Pancreas (tissue), 10 donors: Measurements from ENCODE around the gene PEMT. TPM values are rescaled to one million over a fixed set of nuclear protein-coding genes. Genes with fewer than 3 reads are reported as not detected.
"Not testable (repeated sequence)": the region's sequence is repeated elsewhere in the genome, so short reads cannot be mapped to it uniquely, and the experiment has no call there.

ENCODE experiments used
- ATAC-seq, 4 donors: fragments of 200-7000 bp; cut with Tn5 transposase; one replicate each; pipeline versions ENCODE4 v1.8.0 to v1.9.1; 2020; ENCODE audit warnings: mild to moderate bottlenecking in 4 of 4, moderate library complexity in 4 of 4
- DNase-seq, 6 donors: peaks; one replicate each; pipeline ENCODE4 v3.0.0-alpha.2; 2020
- FAIRE-seq: peaks from 2 replicates; lab custom pipeline; 2012; peaks lifted over from hg19 to GRCh38; lab: Jason Lieb, UNC
- H3K27ac ChIP-seq, 4 donors: fragments of 200-600 bp; sonication (generic); 1 replicate in 3 of 4; 2 replicates in 1 of 4; pipeline versions ENCODE4 v1.5.0 to v1.8.0; 2020
- H3K27me3 ChIP-seq, 4 donors: fragments of 200-600 bp; one replicate each; pipeline ENCODE4 v1.8.0; 2021
- H3K36me3 ChIP-seq, 3 donors: fragments of 200-600 bp; sonication (generic) in 1 of 3; one replicate each; pipeline versions ENCODE4 v1.5.0 to v1.8.0; 2020 to 2021
- H3K4me1 ChIP-seq, 3 donors: fragments of 200-600 bp; one replicate each; pipeline ENCODE4 v1.8.0; 2021
- H3K4me3 ChIP-seq, 4 donors: fragments of 200-600 bp; sonication (generic) in 2 of 4; one replicate each; pipeline versions ENCODE4 v1.5.0 to v1.8.0; 2020 to 2021
- H3K9me3 ChIP-seq, 4 donors: fragments of 200-600 bp; one replicate each; pipeline ENCODE4 v1.8.0; 2021
- CTCF ChIP-seq, 4 donors: fragments of 200-600 bp; sonication (generic) in 3 of 4; IDR thresholded peaks; one replicate each; pipeline versions ENCODE4 v1.5.0 to v1.8.0; 2021; ENCODE audit warnings: antibody characterized with exemption in 4 of 4
- WGBS, 2 donors: extraction: QIAGEN DNeasy Blood & Tissue Kit; methylation state at CpG; one replicate each; pipeline ENCODE4 v1.1.7; 2013; 5-methylcytosine and 5-hydroxymethylcytosine counted together
- intact Hi-C, 3 donors: fragments of 100-400 bp; cut with DNase I; formaldehyde crosslinking; loops; one replicate each; pipeline versions ENCODE4 v1.11.1 to v1.14.2; 2022
- polyA plus RNA-seq, 2 donors: library from polyadenylated mRNA; stranded (reverse); fragments of 200-250 nt; gene quantifications; one replicate each; pipeline ENCODE4 v1.2.3, GENCODE V29; 2013
- total RNA-seq, 6 donors: library from RNA; stranded (reverse); fragmentation: NEBNext Ultra II Directional in 4 of 6; extraction: Animal tissue kit (Norgen Biotek cat#: 25700) in 4 of 6; gene quantifications; one replicate each; pipeline versions ENCODE4 v1.2.1 to v1.2.4, GENCODE V29; 2021 to 2023
- donor health status: healthy with polysubstance abuse.
- donor health status: DM: no; HTN: no; CAD: no; lungs with moderate emphysema.
- donor health status: DM: no; HTN: no; CAD: no.
- donor health status: control.
- donor health status: control.
- donor health status: Bipolar disorder and iron deficiency.
- donor health status: DM: yes; HTN: yes; CAD: no.
- donor health status: DM: no; HTN: no; CAD: no.
- donor health status: DM: no; HTN: no; CAD: no.
- donor health status: DM: yes; HTN: yes; CAD: no.

Gene PEMT
- total RNA-seq, result 10 to 100 TPM; 14.8 to 26.8 (median 22.1) TPM
- 100 to 1,000 TPM in 1 of 2 donors, 10 to 100 TPM in 1; 26.4 to 109 TPM for polyA plus RNA-seq

- Histone ChIP-seq H3K27ac (peak within 1 kb of the TSS; percentile 64 to 89 (median 80)), H3K4me3 (peak within 1 kb of the TSS; percentile 71 to 97 (median 85)), H3K4me1 (peaks cover 5 to 6% (median 6%) of the 10 kb centered on the region in 3 donors), H3K36me3 (no peaks in the 10 kb centered on the region), H3K9me3 (no peaks in the 10 kb centered on the region), H3K27me3 (no peaks in the 10 kb centered on the region)
- FAIRE-seq, result peak; percentile 59
- no peak for TF ChIP-seq CTCF (IDR thresholded peaks at IDR 0.05)
- 1% methylated on average over 84 to 86 of the region's 86 CpGs for WGBS, 2 donors
- ATAC-seq, result peak; percentile 94 to 97 (median 96)
- intact Hi-C loops, result no loop called here
- DNase-seq, result peak; percentile 89 to 98 (median 96)
Observed at GRCh38 chr17:17591355-17592298, at the start of gene PEMT. TSS of gene PEMT (minus strand) at chr17:17591708. CDS start at chr17:17591626, 82 bp downstream.

- intact Hi-C loops, result loop anchor here (2.0 to 10.0 kb wide), 5 partner anchors 67 to 287 kb away; partner anchors contain the start of gene RASD1 (in 1 of the 3)
- not testable (repeated sequence) for FAIRE-seq, ATAC-seq, H3K9me3 ChIP-seq, H3K4me3 ChIP-seq, DNase-seq, H3K4me1 ChIP-seq, H3K27ac ChIP-seq, H3K36me3 ChIP-seq, H3K27me3 ChIP-seq
- 76 to 78% methylated on average over 9 of the region's 9 CpGs for WGBS, 2 donors
Observed at GRCh38 chr17:17639661-17640270, 48.3 kb upstream of the PEMT start.

GRCh38 chr17:17638467-17638866 is 47.0 kb upstream of the PEMT start:
- TF ChIP-seq CTCF (IDR thresholded peaks at IDR 0.05), result no peak
- Histone ChIP-seq H3K27ac (no peak overlapping the region), H3K27me3 (no peaks in the 10 kb centered on the region), H3K9me3 (no peaks in the 10 kb centered on the region), H3K4me1 (no peaks in the 10 kb centered on the region), H3K4me3 (no peak overlapping the region), H3K36me3 (no peaks in the 10 kb centered on the region)
- ATAC-seq (no peak), DNase-seq (no peak), FAIRE-seq (no peak)
- intact Hi-C loops, result no loop called here
- 81 to 90% methylated on average over 2 of the region's 2 CpGs for WGBS, 2 donors

GRCh38 chr17:17636272-17636885 is 44.9 kb upstream of the PEMT start:
- no peak for TF ChIP-seq CTCF (IDR thresholded peaks at IDR 0.05)

GRCh38 chr17:17635537-17636271 is 44.2 kb upstream of the PEMT start:
- H3K9me3 ChIP-seq, intact Hi-C loops, DNase-seq, H3K27me3 ChIP-seq, FAIRE-seq, H3K4me1 ChIP-seq, ATAC-seq, H3K4me3 ChIP-seq, H3K36me3 ChIP-seq, H3K27ac ChIP-seq: not testable (repeated sequence)
- WGBS, 2 donors, result 77 to 87% methylated on average over 15 of the region's 15 CpGs

More at GRCh38 chr17:17636272-17636885, 44.9 kb upstream of the PEMT start:
- Histone ChIP-seq H3K4me3 (no peak overlapping the region), H3K9me3 (no peaks in the 10 kb centered on the region), H3K36me3 (no peaks in the 10 kb centered on the region), H3K4me1 (no peaks in the 10 kb centered on the region), H3K27me3 (no peaks in the 10 kb centered on the region), H3K27ac (no peak overlapping the region)
- ATAC-seq, result no peak
- no peak for FAIRE-seq
- 67 to 80% methylated on average over 5 of the region's 5 CpGs for WGBS, 2 donors
- DNase-seq, result no peak
- intact Hi-C loops, result no loop called here
